Right atrium auricular region (tissue), 2 donors: ENCODE data around the gene EVA1A. TPM values are rescaled to one million over a fixed set of nuclear protein-coding genes. Genes with fewer than 3 reads are reported as not detected.

Experiments
- DNase-seq: peaks from one replicate; pipeline ENCODE4 v3.0.0-alpha.2; 2019; ENCODE audit warnings: low spot score
- H3K27ac ChIP-seq, 2 donors: fragments of 200-600 bp; sonication (generic); 1 replicate in 1 of 2; 2 replicates in 1 of 2; pipeline ENCODE4 v1.5.1; 2016 to 2019
- H3K27me3 ChIP-seq, 2 donors: fragments of 200-600 bp; sonication (generic); one replicate each; pipeline versions ENCODE4 v1.5.1 to v1.6.0; 2017 to 2019
- H3K36me3 ChIP-seq: fragments of 200-600 bp; sonication (generic); one replicate; pipeline ENCODE4 v1.5.1; 2016
- H3K4me1 ChIP-seq, 2 donors: fragments of 200-600 bp; sonication (generic); one replicate each; pipeline versions ENCODE4 v1.5.1 to v1.6.0; 2017 to 2019
- H3K4me3 ChIP-seq, 2 donors: fragments of 200-600 bp; sonication (generic); 1 replicate in 1 of 2; 2 replicates in 1 of 2; pipeline ENCODE4 v1.5.1; 2017 to 2019; ENCODE audit warnings: mild to moderate bottlenecking in 1 of 2, moderate library complexity in 1 of 2
- H3K9me3 ChIP-seq, 2 donors: fragments of 200-600 bp; sonication (generic); one replicate each; pipeline ENCODE4 v1.5.1; 2019
- CTCF ChIP-seq, 2 donors: fragments of 200-600 bp; sonication (generic); IDR thresholded peaks; one replicate each; pipeline ENCODE4 v1.5.1; 2019; ENCODE audit warnings: antibody characterized with exemption in 2 of 2
- total RNA-seq, 2 donors: library from RNA; depleted of rRNA; stranded (reverse); fragments of >200 nt; gene quantifications; one replicate each; pipeline ENCODE4 v1.1.0, GENCODE V29; 2016

The EVA1A gene
- total RNA-seq, 2 donors from 2014 or later, result 0.47 to 1.2 TPM

- no peaks in the 10 kb centered on the region for H3K4me1 ChIP-seq
- H3K9me3 ChIP-seq, result no peaks in the 10 kb centered on the region
- no peaks in the 10 kb centered on the region for H3K36me3 ChIP-seq
- DNase-seq, result no peak
- TF ChIP-seq CTCF (IDR thresholded peaks at IDR 0.05), result no peak
- no peaks in the 10 kb centered on the region for H3K27me3 ChIP-seq
- H3K27ac ChIP-seq, result no peak overlapping the region
- no peak overlapping the region for H3K4me3 ChIP-seq
Observed at GRCh38 chr2:75456111-75456510, 104.6 kb downstream of the EVA1A start.

- H3K27ac ChIP-seq, result no peak overlapping the region
- H3K27me3 ChIP-seq, result no peaks in the 10 kb centered on the region
- no peaks in the 10 kb centered on the region for H3K9me3 ChIP-seq
- H3K4me3 ChIP-seq, result no peak overlapping the region
- no peaks in the 10 kb centered on the region for H3K36me3 ChIP-seq
- H3K4me1 ChIP-seq, result no peaks in the 10 kb centered on the region
- no peak for DNase-seq
- no peak for TF ChIP-seq CTCF (IDR thresholded peaks at IDR 0.05)
Observed at GRCh38 chr2:75454241-75454620, 106.5 kb downstream of the EVA1A start.

GRCh38 chr2:75453384-75454240 lies 107.1 kb downstream of the EVA1A start:
- no peak for TF ChIP-seq CTCF (IDR thresholded peaks at IDR 0.05)
- H3K27me3 ChIP-seq, result no peaks in the 10 kb centered on the region
- H3K9me3 ChIP-seq, result no peaks in the 10 kb centered on the region
- no peak overlapping the region for H3K4me3 ChIP-seq
- no peak for DNase-seq
- no peak overlapping the region for H3K27ac ChIP-seq
- no peaks in the 10 kb centered on the region for H3K36me3 ChIP-seq
- no peaks in the 10 kb centered on the region for H3K4me1 ChIP-seq

- H3K36me3 ChIP-seq, result no peaks in the 10 kb centered on the region
- no peak overlapping the region for H3K4me3 ChIP-seq
- no peaks in the 10 kb centered on the region for H3K27me3 ChIP-seq
Observed at GRCh38 chr2:75450068-75450467, 110.7 kb downstream of the EVA1A start.

GRCh38 chr2:75447176-75447575 lies 113.6 kb downstream of the EVA1A start:
- Histone ChIP-seq H3K4me1 (no peaks in the 10 kb centered on the region), H3K4me3 (no peak overlapping the region), H3K36me3 (no peaks in the 10 kb centered on the region), H3K27me3 (no peaks in the 10 kb centered on the region), H3K27ac (no peak overlapping the region), H3K9me3 (no peaks in the 10 kb centered on the region)
- TF ChIP-seq CTCF (IDR thresholded peaks at IDR 0.05), result no peak
- no peak for DNase-seq

More at GRCh38 chr2:75450068-75450467, 110.7 kb downstream of the EVA1A start:
- H3K9me3 ChIP-seq, result no peaks in the 10 kb centered on the region
- TF ChIP-seq CTCF (IDR thresholded peaks at IDR 0.05), result no peak
- no peaks in the 10 kb centered on the region for H3K4me1 ChIP-seq
- H3K27ac ChIP-seq, result no peak overlapping the region
- no peak for DNase-seq

Other genes starting within 250 kb of the EVA1A start
- 10 to 100 TPM; 17.3 to 51.8 TPM for gene MRPL19, start 85.8 kb upstream of the EVA1A start, total RNA-seq
- gene GCFC2, start 150.0 kb upstream of the EVA1A start, total RNA-seq, result 10 to 100 TPM; 12.7 to 13.1 TPM